NCI-H82 treated with DMSO at 0.1 percent for 48 hours (cell line): ENCODE data around the gene MAL.

ENCODE experiments used
- DNase-seq: peaks from one replicate; lab custom pipeline; 2025; ENCODE audit not compliant: unreplicated experiment; lab: John Stamatoyannopoulos, UW

Gene MAL

DNA sequence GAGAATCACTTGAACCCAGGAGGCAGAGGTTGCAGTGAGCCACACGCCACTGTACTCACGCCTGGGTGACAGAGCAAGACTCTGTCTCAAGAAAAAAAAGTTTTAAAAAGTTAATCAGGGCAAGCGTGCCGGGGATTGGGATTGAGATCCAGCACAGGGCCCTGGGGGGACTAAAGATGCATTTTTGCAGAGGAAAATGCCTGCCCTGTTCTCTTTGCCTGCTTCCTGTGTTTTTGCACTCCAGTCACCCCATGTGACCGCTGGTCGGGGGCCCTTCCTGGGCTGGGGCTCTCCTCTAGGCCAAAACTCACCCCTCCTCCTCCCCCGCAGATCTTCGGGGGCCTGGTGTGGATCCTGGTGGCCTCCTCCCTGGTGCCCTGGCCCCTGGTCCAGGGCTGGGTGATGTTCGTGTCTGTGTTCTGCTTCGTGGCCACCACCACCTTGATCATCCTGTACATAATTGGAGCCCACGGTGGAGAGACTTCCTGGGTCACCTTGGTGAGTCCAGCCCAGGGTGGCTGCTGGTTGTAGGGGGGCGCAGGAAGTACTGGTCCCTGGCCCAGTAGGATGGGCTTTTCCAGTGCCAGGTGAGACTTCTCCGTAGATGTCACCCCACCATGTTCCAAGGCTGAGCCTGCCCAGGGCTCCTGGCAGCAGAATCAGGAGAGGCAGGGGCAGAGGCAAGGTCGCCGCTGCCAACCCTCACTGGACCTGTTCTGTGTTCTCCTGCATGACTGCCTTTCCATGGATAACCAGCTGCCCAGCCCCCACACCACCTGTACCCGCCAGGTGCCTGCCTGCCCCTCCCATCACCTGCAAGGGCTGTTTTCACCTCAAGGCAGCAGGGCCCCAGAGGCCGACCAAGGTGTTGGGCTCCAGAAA lies 22.4 kb downstream of the MAL start:
- DNase-seq, result no peak

DNA sequence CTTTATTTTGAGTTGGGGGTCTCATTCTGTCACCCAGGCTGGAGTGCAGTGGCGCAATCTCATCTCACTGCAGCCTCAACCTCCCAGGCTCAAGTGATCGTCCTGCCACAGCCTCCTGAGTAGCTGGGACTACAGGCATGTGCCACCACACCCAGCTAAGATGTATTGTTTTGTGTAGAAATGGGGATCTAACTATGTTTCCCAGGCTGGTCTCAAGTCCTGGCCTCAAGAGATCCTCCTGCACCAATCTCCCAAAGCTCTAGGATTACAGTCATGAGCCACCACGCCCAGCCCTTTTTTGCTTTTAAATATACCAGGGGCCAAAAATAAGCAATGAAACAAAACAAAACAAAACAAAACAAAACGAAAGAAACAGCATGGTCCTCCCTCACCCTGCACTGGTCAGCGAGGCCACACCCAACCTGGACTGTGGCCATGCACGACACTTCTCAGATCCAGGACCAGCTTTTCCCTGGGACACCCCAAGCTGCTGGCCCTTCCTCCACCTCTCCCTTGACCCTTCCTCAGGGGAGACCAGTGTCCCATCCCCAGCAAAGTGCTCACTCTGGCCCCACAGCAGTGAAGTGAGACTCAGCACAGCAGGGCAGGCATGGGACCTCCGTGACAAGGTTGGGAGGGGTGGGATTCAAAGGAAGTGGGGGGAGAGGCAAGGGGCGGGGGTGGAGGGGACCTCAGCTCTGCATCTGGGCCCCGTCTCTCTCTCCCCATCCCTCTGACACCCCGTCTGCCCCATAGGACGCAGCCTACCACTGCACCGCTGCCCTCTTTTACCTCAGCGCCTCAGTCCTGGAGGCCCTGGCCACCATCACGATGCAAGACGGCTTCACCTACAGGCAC lies 23.5 kb downstream of the MAL start:
- no peak for DNase-seq

DNA sequence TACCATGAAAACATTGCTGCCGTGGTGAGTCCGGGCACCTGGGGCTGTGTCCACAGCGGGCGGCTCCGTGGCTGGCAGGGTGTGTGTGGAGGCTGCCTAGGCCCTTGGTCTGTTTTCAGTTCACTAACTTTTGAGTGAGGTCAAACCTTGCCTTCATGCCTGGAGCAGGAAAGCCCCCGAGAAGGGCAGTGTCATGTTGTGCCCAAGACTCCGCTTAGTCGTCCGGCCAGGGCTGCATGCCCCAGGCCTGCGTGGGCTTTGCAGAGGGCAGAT lies 24.1 kb downstream of the MAL start:
- no peak for DNase-seq

DNA sequence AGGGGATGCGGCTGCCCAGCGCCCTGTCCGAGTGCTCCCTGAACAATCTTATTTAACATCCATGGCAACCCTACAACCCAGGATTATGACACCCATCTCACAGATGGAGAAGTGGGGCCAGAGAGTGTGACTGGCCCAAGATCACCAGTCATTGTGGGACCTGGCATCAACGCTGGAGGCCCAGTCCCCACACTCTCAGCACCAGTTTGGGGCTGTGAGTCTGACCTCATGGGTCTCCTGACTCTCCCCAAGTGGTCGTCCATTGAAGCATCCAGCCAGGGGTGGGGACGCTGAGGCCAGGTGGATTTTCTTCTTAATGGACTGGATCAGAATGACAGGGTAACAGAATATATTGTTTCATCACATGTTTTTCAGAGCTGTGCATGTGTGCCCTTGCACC lies 24.5 kb downstream of the MAL start:
- no peak for DNase-seq

DNA sequence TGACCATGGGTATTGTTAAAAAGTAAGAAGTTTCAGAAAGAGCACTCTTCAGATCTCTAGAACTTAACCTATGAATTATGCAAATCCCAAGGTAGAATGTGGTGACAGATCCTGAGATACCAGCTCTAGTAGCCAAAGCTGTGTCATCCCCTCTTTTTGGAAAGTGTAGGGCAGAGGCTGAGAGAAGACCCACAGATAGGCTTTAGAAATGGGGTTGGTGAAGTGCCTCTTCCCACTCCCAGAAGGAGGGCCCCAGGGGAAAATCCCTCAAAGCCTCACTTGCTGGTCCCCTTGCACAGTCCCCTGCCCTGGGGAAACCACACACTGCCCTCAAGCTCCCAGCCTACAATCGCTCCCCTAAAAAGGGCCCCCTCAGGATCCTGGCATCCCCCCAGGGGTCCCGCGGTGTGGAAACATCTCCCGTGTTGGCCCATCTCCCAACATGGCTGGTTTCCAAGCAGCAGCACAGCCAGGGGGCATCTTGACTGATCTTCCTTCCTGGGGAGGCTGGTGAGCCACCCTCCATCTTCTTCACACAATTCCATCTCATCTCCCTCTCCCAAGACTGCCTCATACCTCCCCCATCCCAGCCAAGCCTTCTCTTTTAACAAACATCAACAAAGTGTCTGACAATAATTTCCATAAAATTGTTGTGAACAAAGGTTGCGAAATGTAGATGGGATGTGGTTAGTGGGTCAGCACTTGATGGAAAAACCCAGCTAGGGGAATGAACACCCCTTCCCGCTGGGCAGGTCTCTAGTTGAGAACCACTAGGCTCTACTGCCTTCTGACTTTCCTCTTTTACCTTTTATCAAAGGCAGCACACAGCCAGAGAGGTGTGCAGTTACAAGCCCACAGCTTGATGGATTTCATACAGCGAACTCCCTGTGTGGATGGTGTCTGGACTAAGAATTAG lies 25.1 kb downstream of the MAL start:
- no peak for DNase-seq

DNA sequence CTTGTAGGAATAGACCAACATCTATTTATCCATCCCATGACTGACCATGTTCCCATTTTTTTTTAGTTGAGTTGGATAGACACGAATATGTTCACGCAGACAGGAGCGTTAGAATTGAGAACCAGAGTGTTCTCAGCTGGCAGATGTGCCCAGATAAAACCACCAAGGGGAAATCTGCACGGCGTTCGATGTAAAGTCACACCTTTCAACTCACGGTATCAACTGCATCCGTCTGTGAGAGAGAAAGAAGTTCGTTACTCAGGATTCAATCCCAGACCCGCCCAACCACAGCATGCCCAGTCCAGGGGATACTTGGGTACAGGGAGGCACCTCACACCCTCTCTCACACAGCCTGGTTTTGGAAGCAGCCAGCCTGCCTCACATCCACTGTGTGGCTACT lies 26.1 kb downstream of the MAL start:
- no peak for DNase-seq

DNA sequence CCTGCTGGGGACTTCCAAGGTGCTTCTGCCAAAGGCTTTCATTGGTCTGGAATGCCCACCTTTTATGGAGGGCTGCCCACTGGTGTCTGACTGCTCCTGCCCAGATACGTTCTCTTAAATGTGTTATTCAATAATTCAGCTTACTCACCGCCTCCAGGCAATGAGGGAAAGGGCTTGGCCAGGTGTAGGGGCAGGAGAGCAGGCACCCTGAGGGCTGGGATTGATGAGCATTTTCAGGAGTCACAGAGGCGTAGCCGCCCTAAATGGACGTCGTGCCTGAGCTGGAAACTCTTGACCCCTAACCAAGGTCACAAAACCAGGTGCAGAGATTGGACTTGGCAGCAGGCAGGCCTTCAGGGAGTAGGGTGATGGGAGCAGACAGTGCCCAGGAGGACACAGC lies 26.8 kb downstream of the MAL start:
- no peak for DNase-seq

DNA sequence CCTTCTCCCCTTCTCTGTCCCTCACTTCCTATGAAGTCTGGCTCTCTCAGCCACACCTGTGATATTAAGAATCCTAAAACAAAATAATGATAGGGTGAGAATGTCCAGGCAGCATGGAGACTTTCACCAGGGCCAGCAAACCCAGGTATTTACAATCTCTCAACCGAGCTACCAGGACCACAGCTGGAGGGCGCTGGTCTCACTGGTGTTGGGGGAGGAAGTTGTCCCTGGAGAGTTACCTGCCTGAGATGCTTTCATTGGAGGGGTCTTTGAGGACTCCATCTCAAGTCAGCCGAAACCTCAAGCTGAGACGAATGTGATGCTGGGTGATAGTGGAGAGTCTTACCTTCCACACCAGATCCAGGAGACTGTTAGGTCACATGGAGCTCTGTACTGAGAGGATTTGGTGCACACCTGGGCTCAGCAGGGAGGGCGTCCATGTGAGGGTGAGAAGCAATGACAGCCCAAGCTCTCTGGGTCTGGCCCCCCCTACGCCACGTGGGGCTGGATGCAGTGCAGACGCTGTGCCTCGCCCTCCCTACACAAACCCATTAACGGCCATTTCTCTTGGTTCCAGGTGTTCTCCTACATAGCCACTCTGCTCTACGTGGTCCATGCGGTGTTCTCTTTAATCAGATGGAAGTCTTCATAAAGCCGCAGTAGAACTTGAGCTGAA lies 27.4 kb downstream of the MAL start:
- DNase-seq, result no peak

DNA sequence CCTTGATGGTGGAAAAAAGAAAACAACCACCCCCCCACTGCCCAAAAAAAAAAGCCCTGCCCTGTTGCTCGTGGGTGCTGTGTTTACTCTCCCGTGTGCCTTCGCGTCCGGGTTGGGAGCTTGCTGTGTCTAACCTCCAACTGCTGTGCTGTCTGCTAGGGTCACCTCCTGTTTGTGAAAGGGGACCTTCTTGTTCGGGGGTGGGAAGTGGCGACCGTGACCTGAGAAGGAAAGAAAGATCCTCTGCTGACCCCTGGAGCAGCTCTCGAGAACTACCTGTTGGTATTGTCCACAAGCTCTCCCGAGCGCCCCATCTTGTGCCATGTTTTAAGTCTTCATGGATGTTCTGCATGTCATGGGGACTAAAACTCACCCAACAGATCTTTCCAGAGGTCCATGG lies 28.0 kb downstream of the MAL start:
- DNase-seq, result no peak

DNA sequence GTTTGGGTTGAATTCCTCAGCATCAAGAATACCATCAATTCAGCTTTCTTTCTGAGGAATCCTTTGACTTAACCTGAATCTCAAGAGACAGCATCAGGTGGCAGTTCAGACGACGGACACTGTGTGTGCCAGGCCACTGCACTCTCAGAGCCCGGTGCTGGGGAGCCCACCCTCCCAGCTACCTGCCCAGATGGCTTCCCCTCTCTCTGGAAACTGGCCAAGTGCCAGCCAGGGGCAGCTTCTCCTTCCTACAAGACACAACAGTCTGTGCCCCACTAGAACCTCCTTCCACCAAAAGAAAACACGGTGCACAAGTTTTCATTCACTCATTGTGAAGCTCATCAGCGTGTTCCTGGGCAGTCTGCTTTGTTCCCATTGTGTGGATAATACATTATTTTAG lies 28.5 kb downstream of the MAL start:
- DNase-seq, result no peak

DNA sequence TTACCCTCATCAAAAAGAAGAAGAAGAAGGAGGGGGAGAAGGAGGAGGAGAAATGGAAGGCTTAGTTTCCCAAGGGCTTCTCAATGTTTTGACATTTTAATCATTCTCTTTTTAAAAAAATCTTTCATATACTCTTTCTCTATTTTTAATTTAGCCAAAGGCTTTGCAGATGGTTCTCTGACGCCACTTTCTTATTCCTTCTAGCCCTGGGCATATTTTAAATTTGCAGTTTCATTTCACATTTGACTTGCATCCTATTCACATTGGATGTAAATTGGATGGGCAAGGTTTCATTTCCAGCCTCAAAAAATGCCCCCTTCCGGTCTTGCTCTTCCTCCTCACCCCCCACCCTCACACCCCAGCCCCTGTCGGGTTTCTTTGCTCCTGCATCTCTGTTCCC lies 29.8 kb downstream of the MAL start:
- no peak for DNase-seq

DNA sequence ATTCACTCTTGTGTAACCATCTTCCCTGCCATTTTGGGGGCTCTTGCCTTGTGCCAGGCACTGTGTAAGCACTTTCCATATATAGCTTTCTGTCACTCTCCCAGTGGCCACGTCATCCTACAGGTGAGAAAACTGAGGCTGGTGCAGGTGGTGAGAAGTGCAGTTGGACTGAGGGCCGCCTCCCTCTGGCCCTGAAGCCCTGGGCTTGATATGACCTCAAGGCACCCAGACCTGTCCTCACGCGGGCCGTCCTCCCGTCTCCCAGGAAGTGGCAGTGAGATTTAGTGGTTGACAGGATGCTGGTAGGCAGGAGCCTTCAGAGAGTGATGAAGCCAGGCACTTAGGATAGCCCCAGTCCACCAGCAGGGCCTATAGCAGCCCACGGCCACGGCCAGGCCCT lies 30.5 kb downstream of the MAL start:
- DNase-seq, result no peak

DNA sequence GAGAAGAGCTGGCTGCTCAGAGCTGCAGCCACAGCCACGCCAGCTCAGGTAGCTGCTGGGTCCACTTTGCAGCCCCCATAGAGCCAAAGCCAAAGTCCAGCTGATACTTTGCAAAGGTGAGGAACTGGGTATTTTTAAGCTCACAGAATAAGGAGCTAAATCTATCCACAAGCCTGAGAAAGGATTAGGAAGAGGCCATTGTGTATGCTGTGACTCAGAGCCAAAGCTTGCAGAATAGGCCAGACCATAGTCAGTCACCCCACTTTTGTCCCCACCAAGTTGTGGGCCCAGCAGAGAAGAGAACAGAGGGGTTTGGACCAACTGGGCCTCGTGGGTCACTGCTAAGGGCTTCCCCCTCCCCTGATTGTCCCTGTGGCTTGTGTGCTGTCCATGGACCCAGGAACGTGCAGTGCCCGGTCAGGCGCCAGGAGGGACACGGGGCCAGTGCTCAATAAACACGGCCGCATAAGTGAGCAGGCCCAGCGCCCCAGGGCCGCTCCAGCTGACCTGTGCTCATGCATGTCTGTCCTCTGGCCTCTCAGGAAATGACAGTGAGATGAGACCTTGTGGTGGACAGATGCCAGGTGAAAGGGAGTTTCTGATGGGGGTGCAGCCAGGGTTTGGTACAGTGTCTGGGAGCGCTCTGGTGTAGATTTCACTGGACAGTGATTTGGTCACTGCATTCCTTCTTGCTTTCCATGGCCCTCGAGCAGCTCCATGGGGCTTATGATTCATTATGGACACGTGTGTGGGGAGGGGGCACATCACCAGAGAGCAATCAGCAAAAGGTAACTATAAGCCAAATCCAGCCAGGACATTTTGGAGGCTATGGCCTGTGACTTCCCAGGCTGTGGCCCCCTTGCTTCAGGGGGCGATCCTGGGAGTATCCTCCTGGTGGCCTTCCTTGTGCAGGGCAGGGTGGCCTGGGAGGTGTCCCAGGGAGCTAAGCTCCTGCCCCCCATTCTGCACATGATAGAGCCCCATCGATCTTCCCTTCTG lies 31.3 kb downstream of the MAL start:
- no peak for DNase-seq

DNA sequence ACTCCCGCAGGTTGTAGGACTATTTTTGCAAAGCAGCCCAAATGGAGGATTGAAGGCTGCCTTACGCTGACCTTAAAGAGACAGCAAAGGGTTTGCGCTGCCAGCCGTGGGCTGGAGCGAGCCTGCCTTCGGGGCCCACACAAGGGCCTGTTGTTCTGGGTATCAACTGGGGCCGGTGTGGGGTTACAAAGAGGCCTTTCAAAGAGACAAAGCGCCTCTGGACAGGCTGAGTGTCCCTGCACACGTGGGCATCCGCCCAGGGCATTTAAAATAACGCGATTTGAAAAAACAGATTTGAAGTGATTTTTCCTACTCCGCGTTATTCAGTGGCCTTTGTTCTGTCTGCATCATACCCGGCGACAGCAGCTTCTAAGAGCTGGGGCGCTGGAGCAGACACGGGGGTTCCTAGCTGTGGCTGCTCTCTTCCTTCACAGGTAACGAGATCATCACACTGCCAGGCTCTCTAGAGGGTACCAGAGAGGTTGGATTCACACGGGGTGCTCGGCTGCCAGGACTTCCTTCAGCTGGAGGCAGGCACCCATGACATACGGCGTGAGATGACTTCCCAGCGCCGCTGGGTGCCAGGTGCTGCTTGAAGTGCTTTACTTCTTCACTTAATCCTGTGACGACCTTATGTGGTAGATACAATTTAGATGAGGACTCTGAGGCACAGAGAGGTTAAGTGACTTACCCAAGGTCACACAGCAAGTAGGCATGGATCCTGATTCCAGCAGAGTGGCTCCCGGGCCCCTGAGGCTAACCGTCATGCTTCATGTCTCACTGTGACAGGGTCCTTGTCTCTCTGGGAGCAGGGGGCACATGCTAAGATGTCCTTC lies 32.2 kb downstream of the MAL start:
- no peak for DNase-seq

DNA sequence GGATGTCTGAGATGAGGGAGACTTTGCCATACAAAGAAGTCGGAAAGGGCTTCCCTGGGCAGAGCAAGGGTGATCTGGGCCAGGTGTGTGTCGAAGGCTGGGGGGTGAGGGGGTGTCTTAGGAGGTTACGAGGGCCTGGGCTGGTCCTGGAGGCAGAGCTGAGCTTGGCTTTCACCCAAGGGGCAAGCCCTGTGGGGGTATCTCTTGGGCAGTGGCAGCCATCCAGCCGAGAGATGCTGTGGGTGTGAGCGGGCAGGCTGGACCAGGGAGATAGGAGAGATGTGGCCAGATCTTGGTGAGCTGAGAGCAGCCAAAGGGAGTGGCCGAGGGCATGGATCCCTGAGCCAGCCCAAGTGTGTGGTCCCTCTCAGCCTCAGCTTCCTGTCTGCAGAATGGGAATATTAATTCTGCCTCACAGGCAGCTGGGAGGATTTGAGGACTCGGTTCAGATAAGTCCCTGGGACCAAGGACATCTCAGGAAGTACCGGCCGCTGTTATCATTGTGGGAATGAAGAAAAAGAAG lies 33.0 kb downstream of the MAL start:
- DNase-seq, result no peak

DNA sequence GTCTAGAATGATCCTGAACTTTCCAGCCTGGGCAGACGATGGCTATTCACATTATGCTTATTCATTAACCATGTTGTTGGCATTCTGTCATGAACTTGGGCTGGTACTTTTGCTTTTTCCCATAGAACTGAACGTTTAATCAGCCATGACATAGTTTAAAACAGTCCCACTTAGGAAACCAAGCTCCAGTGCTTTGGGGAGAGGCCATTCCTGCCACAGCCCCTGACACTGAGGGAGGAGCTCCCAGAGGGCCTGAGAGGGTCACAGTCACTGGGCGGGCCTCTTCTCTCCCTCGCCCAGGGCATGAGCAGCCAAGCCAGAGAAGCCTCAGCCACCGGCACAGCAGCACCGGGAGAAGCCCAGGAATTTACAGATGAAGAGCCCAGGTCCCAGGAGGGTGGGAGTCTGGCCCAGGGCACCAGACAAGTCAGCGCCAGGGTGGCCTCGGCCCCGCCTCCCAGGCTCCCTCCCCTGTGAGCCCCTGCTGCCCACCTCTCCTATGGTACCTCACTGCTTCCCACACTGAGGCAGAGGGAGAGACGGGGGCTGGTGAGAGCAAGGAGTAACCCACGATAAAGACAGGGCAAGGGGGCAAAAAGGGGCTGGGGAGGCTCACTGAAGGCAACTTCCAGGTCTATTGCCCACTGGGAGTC lies 33.6 kb downstream of the MAL start:
- DNase-seq, result no peak

DNA sequence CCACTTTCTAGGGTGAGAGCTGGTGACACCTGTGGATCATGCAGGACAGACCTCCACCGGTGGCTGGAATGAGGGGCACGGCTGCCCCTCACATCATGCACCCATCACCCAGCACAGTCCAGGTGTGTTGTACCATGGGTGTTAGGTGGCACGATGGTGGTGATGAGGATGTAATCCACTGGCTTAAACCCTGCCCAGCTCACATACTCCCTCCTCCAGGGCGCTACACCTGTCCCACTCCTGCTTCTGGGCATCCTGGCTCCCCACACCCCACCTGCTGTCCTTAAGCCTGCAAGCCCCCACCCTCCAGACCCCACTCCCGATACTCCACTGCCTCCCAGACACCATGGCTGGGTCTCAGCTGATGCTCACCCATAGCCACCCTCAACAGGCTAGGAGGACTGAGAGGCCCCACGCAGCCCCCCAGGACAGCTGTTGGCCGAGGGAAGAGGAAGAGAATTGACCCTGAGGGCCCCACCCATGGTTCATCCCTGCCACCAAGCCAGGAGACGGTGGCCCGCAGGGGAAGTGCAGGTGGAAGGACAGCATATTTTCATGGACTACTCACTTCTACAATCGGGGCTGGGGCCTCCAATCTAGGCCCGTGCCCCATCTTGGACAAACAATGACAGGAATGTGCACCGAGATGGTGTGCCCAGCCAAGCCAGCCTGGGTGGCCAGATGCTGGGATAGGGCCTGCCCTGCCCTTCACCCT lies 34.3 kb downstream of the MAL start:
- DNase-seq, result no peak
